ENCODE results near the gene CRTC2.

The CRTC2 gene

GRCh38 chr1:153973525-153973924 lies 15.1 kb upstream of the CRTC2 start:
- DNase-seq = no peak

DNA sequence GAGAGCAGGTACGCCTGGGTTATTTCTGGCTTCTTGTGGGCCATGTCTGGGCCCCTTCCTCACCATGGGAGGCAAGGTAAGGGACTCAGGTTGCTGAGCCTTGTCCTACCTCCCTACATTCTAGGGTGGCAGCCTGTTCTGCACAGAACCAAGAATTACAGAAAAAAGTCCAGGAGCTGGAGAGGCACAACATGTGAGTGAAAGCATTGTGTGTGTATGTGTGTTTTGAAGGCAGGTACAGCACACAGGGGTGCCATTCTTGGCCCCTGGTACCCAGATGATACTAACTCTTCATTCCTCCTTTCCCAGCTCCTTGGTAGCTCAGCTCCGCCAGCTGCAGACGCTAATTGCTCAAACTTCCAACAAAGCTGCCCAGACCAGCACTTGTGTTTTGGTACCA lies 14.7 kb upstream of the CRTC2 start:
- DNase-seq = no peak

DNA sequence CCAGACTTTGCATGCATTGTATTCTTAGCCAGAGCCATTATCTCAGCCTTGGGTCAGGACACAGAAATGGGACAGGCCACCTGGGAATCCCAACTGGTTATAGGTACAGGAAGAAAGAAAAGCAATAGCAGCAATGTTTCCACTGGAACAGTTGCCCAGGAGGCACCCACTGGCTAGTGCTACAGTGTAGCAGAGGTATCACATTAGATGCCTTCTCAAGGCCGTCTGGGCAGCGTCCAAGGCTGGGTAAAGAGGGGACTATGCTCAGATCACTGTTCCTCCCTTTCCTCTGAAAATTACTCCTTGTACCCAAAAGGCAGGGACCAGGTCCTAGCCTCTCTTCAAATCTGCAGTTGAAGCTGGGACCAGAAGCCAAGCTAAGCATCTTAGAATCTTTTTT lies 11.9 kb upstream of the CRTC2 start:
- DNase-seq = no peak

DNA sequence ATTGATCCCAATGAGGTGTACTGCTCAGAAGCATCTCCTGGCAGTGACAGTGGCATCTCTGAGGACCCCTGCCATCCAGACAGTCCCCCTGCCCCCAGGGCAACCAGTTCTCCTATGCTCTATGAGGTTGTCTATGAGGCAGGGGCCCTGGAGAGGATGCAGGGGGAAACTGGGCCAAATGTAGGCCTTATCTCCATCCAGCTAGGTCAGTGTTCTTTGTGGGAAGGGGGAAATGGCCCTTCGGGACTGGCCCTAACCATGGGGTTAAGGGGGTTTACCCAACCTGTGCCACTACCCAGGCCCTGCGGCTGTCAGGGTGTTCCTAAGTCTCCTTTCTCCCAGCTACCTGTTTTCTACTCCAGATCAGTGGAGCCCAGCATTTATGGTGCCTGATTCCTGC lies 10.6 kb upstream of the CRTC2 start:
- no peak for DNase-seq

DNA sequence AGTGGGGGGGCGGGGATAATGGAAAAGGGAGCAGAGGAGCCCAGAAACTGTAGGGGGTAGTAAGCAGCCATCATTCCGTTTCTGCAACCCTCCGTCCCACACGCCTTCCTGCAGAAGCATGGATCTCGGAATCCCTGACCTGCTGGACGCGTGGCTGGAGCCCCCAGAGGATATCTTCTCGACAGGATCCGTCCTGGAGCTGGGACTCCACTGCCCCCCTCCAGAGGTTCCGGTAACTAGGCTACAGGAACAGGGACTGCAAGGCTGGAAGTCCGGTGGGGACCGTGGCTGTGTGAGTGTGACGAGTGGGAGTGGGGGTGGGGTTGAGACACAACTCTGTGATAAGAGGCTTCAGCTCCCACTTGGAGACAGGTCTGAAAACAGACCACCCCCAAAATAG lies 10.0 kb upstream of the CRTC2 start:
- DNase-seq = no peak

GRCh38 chr1:153968000-153968363 lies 9.6 kb upstream of the CRTC2 start:
- DNase-seq = no peak

DNA sequence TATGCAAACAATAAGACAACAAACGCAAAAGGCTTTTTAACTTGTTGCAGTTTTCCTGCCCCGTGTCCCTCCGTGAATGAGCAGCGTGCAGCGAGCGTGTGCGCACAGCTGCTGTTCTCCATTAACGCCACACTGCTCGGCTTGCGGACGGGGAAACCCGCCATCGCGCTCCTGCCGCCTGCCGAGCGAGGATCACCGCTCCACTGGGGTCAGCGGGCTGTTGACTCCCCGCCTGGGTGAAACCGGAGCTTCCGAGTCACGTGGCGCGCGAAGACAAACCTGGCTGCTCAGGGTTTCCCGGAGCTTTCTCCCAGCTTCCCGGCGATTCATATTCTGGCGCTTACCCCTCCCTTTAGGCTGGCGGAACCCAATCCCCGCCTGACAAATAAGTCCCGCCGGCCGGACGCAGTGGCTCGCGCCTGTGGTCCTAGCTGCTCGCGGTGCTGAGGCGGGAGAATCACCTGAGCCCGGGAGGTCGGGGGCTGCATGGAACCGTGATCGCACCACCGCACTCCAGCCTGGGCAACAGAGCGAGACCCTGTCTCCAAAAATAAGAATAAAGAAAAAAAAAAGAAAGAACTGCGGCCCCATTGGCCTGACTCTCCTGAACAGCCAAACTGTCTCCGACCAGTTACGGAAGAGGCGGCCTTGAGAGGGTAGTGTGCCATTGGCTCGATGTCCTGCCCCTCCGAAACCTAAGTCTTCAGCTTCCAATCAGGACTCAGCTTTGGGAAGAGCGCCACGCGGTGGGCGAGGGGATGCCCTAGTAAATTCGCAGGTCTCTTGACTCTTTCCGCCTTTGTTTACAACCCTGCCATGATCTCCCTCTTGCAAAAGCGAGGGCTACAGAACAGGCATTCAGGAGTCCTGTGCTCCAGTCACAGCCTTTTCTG lies 8.9 kb upstream of the CRTC2 start, which contains the start of gene CREB3L4:
TSS of gene CREB3L4 (plus strand) at position 796 of the 893 bp plus-strand sequence. CDS start 624 bp downstream, outside the sequence.
- DNase-seq = peak; percentile 81

GRCh38 chr1:153963850-153964331 lies 5.5 kb upstream of the CRTC2 start:
- no peak for DNase-seq

DNA sequence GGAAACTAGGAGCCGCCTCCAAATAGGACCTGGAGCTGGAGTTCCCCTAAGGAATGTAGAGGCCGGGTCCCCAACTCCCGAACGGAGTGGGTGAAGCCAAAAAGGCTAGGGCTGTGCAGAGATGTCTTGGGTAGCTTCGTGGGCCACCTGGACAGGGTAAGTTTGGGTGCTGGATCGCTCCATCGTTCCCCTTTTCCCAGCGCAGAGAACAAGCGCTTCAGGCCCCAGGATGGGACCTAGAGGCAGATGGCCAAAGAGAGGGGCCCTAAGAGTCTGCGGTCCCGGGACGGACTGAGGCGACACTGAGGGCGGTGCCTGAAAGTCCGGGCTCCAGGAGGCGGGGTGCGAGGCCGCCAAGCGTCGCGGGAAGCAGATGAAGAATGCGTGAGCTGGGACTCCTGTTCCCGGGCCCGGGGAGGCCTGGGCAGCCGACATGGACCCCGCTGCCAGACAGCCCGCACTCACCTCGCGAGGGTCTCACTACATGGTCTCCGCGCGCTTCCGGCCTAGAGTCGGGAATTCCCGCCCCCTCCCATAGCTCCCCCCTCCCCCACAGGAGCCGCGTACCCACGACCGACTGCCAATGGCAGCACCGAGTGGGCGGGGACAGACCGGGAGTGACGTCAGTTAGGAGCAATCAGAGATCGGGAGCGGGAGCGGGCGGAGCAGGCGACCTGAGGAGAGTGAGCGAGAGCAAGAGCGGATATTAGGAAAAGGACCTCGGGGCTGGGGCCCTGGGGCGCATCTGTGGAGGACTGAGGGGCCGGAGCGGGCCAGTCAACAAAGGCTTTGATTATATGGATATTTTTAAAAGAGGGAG lies 4.8 kb upstream of the CRTC2 start, which contains the start of gene SLC39A1:
TSS of gene SLC39A1 (minus strand) at position 508 of the 820 bp plus-strand sequence. CDS start 822 bp downstream, outside the sequence.
- DNase-seq = peak; percentile 95

GRCh38 chr1:153962088-153963029 lies 3.9 kb upstream of the CRTC2 start:
- no peak for DNase-seq

DNA sequence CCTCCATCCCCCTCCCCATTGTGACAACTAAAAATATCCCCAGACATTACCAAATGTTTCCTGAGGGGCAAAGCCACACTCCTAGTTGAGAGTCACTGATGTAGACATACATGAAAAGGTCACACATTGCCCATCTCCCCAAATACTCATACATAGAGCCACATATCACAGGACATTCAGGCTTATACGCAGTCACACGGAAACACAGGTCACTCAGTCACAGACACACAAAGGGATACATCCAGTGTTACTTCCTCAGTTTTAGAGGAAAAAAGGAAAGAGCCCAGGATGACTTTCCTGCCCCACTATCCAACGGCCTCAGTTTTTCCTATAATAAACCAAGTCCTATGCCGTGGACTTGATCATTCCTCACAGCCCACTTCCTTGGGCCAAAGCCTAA lies 3.0 kb upstream of the CRTC2 start:
- no peak for DNase-seq

- DNase-seq = no peak
These were observed 1.8 kb upstream of the CRTC2 start for GRCh38 chr1:153960206-153960605.

- no peak for DNase-seq
These were observed 1.0 kb upstream of the CRTC2 start for GRCh38 chr1:153959454-153959853.

GRCh38 chr1:153958961-153959260 lies 499 bp upstream of the CRTC2 start:
- no peak for DNase-seq

DNA sequence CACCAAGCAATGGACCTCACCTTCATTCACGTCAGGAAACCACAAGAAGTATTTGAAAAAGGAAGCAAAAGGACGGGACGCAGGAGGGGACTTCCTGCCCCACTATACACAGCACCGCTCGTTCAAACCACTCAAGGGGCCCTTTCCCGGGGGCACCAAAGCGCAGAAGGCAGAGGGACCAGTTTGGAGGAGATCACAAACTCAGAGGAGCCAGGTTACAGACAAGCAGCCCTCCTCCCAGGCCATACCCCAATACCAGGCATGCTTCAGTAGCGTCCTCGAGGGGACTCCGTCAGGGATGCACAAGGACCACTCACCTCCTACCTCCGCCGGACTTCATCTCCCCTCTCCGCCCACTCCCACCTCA lies 685 bp downstream of the CRTC2 start:
- no peak for DNase-seq

- no peak for DNase-seq
These were observed 1.3 kb downstream of the CRTC2 start for GRCh38 chr1:153956997-153957715.

- no peak for DNase-seq
These were observed 3.6 kb downstream of the CRTC2 start for GRCh38 chr1:153954826-153955225.

GRCh38 chr1:153953859-153954365 lies 4.5 kb downstream of the CRTC2 start:
- no peak for DNase-seq

DNA sequence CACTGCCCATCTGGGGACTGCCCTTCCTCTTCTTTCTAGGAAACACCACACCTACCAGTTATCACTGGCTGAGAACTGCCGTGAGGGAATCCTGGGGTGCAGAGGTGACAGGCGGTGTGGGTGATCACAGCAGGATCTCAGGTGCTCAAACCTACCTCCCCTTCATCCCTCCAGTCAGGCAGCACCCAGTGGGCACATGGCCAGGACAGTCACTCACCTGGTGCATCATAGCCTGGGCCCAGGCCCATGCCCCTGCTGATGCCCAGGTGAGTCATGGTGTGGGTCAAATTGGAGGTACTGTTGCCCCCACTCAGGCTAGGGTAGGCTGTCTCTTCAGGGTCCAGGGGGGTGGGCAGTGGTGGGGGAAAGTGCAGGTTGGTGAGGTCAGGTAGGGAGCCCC lies 6.6 kb downstream of the CRTC2 start:
- DNase-seq = no peak

GRCh38 chr1:153951183-153951582 lies 7.2 kb downstream of the CRTC2 start:
- no peak for DNase-seq

GRCh38 chr1:153946622-153947241 lies 11.7 kb downstream of the CRTC2 start, which contains the start of gene DENND4B:
DENND4B (minus strand) TSS chr1:153946718; CDS start chr1:153944374, 2,344 bp downstream.
- peak; percentile 63 for DNase-seq
